Activated gamma-delta T cell treated with anti-CD3 and anti-CD28 coated beads, Interleukin-2, amount 50 U/mL, for 16 hours (primary cell): ENCODE data around the gene SETD1B.
"Not testable (repeated sequence)": the region's sequence is repeated elsewhere in the genome, so short reads cannot be mapped to it uniquely, and the experiment has no call there.

ENCODE experiments used
- DNase-seq: peaks from one replicate; pipeline ENCODE4 v3.0.0-alpha.2; 2020; ENCODE audit warnings: low read depth

SETD1B gene

DNA sequence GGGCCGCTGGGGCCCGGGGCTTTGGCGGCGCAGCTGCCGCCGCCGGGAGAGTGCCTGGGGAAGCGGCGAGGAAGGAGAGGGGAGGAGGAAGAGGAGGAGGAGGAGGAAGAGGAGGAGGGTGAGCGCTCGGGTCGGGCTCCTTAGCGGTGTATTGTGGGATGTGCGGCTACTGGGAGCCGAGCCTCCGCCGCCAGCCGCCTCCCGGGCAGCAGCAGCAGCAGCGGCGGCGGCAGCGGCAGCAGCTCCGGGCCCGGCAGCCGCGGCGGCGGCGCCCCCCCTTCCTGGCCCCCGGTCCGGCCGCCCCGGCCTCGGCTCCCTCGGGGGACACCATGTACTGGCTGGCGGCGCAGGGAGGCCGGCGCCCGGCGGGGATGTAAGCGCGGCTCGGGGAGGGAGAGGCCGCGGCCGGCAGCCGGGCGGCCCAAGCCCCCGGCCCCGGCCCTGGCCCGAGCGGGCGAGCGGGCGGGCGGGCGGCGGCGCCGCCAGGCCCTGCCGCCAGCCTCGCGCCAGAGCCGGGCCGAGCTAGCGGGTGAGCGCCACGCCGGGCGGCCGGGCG, at the start of gene SETD1B:
SETD1B (plus strand) TSS at position 149 of the 556 bp plus-strand sequence. CDS start 729 bp downstream, outside the sequence.
- no peak for DNase-seq

DNA sequence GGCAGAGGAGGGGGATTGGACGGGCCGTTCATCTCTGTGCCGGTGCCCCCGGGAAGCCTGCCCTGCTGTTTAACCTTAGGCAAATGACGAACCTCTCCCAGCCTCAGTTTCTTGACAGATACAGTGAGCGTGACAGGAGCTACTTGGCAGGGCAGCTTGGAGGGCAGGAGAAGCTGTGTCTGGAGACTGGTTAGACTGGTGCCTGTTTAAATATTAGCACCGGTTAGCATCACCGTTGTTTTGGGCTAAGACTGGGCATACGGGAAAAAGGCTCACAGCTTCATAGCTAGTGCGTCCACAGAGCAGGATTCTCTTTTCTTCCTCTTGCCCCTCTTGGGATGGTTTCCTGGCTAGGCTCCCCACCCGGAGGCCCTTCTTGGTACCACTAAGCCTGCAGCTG, 49.0 kb upstream of the SETD1B start:
- DNase-seq = no peak

DNA sequence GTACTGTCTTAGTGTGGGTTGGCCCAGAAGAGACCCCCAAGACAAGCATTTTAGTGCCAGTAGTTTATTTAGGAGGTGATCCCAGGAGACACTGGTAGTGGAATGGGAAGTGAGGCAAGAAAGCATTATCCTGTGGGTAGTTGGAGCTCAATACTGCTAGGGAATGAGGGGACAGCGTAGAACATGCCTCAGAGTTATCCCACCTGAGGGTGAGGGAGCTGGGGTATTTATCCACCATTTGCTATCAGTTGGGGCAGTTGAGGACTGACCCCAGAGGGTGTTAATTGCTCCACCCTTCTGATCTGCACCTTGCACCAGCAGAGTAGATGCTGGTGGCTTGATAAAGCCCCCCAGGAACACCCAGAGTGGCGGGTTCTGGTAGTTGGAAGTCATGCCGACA, 48.2 kb upstream of the SETD1B start:
- DNase-seq = no peak

DNA sequence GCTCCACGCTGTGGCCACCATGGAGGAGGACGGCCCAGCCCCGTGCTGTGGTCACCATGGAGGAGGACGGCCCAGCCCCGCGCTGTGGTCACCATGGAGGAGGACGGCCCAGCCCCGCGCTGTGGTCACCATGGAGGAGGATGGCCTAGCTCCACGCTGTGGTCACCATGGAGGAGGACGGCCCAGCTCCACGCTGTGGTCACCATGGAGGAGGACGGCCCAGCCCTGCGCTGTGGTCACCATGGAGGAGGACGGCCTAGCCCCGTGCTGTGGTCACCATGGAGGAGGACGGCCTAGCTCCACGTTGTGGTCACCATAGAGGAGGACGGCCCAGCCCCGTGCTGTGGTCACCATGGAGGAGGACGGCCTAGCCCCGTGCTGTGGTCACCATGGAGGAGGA, 45.3 kb upstream of the SETD1B start:
- DNase-seq = not testable (repeated sequence)

DNA sequence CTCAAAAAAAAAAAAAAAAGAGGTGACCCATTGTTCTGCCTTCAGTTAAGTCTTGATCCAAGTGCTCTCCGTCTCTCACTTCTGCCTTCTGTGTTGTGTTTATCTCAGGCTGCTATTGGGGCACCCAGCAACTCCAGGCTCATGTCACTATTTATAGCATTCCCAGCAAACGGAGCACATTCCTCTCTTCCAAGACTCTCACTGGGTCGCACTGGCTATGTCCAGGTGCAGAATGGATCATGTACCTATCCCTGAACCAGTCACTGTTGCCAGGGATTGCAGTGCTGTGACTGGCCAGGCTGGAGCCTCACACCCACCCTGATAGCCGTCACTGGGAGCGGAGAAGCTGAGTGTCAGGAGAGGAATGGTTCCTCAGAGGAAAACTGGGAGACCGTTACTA, 41.5 kb upstream of the SETD1B start:
- no peak for DNase-seq

DNA sequence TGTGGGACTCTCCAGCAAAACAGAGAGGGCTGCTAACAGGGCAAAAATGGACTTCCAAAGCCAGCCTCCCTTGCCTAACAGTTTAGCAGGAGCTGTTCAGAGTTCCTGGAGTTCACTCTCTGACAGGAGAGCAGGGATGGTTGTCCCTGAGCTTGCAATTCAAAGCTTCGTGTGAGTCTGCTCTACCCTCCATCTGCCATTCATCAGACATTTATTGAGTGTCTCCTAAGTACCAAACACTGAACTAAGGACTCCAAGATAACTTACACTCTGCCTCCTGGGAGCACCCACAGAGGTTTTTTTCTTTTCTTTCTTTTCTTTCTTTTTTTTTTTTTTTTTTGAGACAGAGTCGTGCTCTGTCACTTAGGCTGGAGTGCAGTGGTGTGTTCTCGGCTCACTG, 39.0 kb upstream of the SETD1B start:
- DNase-seq = no peak

DNA sequence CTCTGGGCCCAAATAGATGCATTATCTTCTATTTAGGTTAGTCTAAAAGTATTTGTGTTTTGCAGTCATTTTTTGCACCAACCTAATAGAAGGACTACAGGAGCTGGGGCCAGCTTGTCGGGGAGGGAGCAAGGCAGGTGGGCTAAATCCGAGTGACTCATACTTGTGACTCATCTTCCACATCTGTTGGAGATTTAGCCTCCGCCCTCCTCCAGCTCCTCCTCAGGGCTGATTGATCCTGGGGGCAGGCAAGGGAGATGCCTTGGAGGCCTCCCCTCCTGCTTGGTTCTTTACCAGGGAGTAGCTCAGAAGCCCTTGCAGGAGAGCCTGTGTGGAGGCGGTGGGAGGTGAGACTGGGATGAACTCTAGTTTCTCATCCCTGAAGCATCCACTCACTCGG, 38.2 kb upstream of the SETD1B start:
- DNase-seq = no peak

DNA sequence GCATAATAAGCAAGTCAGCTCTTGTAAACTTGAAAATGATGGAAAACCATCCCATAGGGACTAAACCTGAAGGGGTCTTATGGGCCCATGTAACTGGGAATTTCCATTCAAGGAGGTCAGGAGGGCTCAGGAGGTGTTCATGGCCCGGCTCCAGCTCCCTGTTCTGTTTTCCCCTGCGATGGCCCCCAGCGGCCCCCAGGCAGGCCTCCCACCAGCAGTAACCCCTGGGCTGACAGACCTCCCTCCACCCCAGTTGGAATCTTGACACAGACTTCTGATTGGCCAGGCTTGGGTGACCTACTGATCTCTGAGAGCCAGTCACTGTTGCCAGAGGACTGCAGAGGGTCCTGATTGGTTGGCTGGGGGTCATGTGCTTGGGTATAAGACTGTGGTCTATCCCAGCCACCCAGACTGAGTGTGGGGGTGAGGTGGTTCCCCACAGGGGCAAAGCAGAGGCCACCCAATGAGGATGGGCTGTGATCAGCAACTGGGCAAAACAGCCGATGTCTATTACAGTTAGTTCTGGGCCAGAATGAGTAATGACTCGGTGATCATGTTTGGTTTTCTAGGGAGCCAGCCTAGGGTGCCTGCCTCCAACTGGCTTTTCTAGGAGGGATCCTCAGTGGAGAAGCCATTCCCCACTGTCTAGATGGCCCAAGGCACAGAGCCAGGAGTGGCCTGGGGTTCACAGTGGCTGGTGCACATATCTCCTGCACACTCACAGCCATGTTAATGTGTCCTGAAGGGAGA, 37.3 kb upstream of the SETD1B start:
- DNase-seq = no peak

DNA sequence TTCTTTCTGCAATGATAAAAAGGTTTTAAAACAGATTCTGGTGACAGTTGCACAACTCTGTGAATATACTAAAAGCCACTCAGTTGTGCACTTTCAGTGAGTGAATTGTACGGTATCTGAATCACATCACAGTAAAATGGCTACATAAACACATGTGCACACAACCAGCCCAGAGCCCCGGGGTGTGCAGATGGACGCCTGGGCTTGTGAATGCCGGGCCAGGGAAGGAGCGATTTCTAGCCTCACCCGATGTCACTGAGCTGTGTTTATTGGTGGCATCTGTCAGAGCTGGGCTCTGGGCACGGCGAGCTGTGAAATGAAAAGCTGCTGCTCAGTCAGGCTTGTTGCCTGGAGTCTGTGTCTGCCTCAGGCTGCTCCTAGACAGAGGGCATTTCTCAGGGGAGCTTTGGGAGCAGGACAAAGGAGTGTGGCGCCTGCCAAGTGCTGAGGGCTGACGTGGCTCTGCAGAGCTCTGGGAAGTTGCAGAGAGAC, 36.2 kb upstream of the SETD1B start:
- no peak for DNase-seq

DNA sequence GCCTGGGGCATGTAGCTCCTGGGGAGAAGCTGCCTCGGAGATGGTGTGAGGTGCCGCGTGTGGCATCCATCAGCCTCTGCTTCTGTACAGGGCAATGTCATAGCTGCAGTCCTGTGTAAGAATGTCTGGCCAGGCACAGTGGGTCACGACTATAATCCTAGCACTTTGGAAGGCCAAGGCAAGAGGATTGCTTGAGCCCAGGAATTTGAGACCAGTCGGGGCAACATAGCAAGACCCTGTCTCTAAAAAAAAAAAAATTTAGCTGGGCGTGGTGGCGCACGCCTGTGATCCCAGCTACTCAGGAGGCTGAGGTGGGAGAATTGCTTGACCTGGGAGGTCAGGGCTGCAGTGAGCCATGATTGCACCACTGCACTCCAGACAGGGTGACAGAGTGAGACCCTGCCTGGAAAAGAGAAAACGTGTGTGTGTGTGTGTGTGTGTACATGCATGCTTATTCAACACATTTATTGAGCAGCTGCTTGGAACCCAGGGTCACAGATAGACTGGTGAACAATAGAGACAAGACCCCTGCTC, 34.4 kb upstream of the SETD1B start:
- DNase-seq = no peak

DNA sequence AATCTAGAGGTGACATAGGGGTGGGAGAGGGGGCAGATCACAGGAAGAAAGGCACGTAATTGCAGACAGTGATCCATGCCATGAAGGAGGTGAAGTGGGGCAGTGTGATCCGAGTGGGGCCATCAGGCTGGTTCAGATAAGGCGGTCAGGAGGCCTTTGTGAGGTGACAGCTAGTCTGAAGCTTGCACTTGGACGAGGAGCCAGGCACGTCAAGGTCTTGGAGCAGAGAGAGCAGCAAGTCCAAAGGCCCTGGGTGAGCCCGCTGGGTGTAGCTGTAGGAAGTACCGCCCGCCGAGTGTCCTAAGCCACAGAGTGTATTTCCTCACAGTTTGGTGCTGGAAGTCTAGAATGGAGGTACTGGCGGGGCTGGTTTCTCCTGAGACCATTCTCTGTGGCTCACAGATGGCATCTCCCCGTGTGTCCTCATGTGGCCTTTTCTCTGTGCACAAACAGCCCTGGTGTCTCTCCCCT, 33.9 kb upstream of the SETD1B start:
- no peak for DNase-seq

DNA sequence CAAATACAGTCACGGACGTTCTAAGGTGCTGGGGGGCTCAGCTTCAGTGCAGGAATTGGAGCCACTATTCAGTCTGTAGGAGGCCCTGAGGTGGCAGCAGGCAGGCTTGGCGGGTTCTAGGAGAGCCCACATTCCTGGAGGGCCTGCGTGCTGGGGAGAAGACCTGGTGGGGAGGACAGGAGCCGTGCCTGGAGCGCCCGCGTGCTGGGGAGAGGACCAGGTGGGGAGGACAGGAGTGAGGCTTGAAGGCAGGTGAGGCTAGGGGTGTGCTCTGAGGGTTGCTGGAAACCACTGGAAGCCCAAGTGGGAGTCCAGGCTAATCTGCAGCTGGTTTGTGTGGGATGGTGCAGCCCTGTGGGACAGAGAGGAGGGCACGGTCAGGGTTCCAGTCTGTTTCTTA, 33.4 kb upstream of the SETD1B start:
- no peak for DNase-seq

DNA sequence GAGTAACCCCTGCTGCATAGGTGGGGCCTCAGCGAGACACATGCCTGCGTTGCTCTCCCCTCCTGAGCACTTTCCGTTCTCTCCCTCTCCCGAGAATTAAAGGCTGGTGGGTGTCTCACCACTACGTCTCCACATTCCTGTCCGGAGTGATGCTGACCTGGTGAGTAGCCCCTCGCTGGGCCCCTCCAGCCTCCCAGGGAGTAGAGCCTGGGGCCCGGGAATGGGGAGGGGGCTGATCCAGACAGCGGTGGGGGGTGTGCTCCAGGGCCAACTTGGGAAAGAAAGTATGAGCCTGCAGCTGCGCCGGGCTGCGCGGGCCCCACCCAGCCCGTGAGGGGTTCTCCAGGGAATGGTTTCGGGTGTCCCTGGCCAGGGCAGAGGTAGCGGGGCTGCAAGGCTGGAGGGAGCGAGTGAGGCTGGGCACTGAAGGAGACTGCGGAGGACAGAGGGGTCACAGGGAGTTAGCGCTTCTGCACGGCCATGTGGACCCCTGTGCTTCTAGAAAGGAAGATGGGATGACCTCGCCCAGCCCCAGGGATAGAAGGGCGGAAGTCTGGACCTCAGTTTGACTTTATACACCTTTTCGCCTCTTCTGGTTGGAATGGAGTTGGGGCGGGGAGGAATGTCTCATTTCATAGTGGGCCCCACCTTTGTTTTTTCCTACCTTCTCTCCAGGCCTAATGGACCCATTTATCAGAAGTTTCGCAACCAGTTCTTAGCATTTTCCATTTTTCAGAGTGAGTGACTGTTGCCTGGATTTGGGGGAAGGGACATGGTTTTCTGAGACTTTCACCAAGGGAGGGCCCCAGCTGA, 32.8 kb upstream of the SETD1B start:
- DNase-seq = no peak

DNA sequence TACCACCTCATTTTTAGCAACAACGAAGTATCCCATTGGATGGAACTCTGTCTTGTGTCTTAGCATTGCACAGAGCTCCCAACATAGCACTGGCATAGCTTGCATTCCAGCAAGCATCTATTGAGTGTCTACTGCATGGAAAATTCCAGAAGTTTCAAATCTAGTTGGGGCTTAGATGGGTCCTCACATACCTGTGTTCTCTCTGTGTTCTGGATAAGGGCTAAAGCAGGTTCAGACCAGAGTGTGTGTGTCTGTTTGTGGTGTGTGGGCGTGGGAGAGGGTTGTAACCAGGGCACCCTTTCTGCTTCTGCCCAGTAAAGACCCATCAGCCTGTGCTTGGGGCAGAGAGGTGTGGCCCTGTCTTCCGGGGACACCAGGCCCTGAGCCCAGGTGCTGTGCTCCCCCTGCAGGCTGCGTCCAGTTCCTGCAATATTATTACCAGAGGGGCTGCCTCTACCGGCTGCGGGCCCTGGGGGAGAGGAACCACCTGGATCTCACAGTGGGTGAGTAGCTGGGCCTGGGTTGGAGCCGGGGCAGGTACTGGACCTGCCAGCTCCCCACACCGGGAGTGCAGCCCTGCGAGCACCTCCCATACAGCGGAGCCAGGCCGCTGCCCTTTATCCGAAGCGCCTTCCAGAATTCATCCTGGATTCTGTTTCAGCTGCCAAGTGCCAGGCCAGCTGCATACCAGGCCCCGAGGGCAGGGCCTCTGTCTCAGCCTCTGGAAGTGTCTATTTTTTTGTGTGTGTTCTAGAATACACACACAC, 30.6 kb upstream of the SETD1B start:
- peak; percentile 72 for DNase-seq

DNA sequence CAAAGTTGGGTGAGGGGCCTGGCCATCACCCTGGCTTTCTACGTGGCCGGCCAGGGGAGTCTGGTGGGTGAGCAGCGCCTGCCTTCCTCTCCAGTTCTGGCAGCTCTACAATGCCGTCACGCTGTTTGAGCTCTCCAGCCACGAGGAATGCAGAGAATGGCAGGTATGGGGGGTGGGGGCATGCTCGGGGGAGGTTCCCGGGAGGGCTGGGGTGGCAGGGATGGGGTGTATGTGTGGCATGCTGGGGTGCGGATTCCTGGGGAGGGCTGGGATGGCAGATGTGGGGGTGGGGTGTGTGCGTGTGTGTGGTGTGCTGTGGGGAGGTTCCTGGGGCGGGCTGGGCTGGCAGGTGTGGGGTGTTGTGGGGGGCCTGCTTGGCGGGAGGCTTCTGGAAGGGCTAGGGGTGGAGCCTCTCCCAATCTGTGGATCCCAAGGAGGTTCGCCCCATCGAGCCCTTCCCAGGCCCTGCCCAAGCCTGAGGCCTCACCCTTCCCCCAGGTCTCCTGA, 28.8 kb upstream of the SETD1B start:
- no peak for DNase-seq

DNA sequence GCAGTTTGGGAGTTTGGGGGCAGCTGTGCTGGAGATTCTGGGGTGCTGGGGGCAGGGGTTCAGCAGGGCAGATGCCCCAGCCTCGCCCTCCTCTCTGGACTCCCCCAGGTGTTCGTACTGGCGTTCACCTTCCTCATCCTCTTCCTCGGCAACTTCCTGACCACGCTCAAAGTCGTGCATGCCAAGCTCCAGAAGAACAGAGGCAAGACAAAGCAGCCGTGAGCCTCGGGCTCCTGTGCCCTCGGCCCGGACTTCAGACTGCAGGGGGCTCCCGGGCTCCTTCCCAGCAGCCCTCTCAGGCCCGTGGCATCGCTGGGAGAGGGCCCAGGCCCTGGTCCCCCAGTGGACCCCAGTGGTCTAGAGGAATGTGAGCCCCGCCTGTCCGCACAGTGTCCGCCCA, 28.3 kb upstream of the SETD1B start:
- DNase-seq = no peak

DNA sequence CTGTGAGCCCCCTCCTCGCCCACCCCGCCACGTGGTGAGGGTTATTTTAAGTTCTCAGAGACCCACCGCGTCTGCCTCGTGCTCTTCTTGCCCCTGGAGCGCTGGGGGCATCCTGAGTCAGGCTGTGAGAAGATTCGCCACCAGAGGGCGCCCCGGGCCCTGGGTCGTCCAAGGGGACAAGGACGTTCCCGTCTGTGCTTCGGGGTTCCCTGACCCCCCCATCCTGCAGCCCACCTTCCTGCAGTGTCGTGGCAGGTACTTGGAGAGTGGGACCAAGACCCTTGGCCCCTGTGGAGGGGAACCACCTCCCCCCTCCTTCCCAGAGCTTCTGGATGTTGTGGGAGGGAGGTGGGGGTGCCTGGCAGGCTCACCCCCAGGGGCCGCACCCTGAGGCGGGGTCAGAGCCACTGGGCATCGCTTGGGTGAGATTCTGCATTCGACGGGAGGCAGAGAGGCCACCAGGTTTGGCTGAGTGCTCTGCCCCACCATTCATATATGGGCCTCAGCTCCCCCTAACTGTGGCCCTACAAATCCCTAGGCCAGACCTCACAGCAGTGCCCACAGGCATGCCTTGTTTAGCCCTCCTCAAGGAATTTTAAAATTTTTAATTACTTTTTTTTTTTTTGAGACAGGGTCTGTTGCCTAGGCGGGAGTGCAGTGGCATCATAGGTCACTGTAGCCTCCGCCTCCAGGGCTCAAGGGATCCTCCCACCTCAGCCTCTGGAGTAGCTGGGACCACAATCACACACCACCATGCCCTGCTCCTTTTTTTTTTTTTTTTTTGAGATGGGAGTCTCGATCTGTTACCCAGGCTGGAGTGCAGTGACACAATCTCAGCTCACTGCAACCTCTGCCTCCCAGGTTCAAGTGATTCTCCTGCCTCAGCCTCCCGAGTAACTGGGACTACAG, 27.4 kb upstream of the SETD1B start:
- peak; percentile 90 for DNase-seq

DNA sequence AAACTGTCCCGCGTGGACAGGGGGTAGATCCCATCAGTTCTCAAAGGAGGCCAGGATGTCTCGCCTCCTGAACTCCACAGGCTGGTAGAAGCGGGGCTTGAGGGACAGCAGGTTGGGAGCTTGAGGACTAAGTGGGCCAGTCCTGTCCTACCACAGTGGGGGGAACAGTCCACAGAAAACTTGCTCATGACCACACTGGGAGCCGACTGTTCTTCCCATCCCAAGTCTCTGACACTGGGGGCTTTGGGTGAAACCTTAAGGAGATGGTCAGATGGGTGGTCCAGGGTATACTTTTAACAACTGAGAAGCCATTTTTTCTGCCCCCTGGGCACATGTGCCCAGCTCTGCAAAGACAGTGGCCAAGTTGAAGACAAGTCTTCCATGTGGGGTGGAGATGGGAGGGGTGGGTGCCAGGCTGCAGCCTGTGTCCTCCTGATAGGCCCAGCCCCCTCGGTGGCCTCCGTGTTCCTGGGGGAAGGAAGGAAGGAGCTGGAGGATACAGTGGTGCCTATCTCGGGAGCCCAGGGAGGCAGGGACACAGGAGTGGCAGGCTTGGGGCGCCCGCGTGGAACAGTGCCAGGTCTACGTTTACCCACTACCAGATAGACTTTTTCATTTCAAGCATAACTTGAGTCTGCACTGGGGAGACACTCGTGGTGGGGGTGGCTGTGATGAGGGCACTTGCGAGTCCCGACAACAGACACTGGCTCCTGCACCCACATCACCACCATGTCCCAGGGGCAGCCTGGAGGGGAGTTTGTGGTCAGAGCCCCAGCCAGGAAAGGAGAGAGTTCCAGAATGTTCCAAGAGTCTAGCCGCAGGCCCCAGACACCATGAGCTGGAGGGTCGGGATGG, 25.0 kb upstream of the SETD1B start:
- DNase-seq = no peak

DNA sequence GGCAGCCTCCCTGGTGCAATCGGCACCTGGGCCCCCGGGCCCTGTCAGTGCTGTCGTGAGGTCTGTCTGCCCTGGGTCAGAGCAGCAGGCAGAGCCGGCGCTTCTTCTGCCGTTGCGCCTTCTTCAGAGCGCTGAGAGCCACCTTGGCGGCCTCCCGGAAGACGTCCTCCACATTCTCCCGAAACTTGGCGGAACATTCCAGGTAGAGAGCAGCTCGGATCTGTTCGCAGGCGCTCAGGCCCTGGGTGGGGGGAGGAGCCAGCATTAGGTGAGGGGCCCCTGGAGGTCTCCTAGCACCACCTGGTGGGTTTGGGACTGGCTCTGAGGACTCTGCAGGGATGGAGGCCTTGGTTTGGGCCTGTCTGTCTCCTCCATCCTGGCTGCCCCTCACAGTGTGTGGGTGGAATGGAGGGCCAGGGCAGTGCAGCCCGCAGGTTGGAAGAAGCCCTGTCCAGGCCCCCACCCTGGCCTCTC, 24.4 kb upstream of the SETD1B start:
- no peak for DNase-seq
